Urinary bladder (tissue), 4 donors: Measurements from ENCODE around the gene RAP2A. TPM values are rescaled to one million over a fixed set of nuclear protein-coding genes. Genes with fewer than 3 reads are reported as not detected.

Experiments
- DNase-seq: peaks from one replicate; pipeline ENCODE4 v3.0.0-alpha.2; 2015; ENCODE audit errors: extremely low spot score
- H3K27ac ChIP-seq: one replicate; pipeline ENCODE4 v1.5.1; 2013; ENCODE audit warnings: low read depth, mild to moderate bottlenecking, moderate library complexity
- H3K36me3 ChIP-seq: one replicate; pipeline ENCODE4 v1.6.1; 2013; ENCODE audit warnings: mild to moderate bottlenecking, moderate library complexity; ENCODE audit not compliant: insufficient read depth
- H3K4me1 ChIP-seq: one replicate; pipeline ENCODE4 v1.6.1; 2013; ENCODE audit warnings: mild to moderate bottlenecking, moderate library complexity; ENCODE audit not compliant: insufficient read depth
- H3K4me3 ChIP-seq: one replicate; pipeline ENCODE4 v1.5.1; 2013; ENCODE audit warnings: low read depth, low read length
- WGBS: extraction: QIAGEN DNeasy Blood & Tissue Kit; methylation state at CpG from one replicate; pipeline ENCODE4 v1.1.7; 2013; 5-methylcytosine and 5-hydroxymethylcytosine counted together
- polyA plus RNA-seq: library from polyadenylated mRNA; stranded (reverse); fragments of 200-250 nt; gene quantifications from one replicate; pipeline ENCODE4 v1.2.3, GENCODE V29; 2013
- total RNA-seq: library from RNA; depleted of rRNA; stranded (reverse); fragments of >200 nt; gene quantifications from one replicate; pipeline ENCODE4 v1.2.3, GENCODE V29; 2014
- donor health status: healthy with polysubstance abuse.
- donor health status: healthy.

RAP2A gene
- total RNA-seq, result 74.6 TPM
- 11.7 TPM for polyA plus RNA-seq

GRCh38 chr13:97433727-97434396, at the start of gene RAP2A:
RAP2A (plus strand) TSS chr13:97434169; CDS start chr13:97434471, 302 bp downstream.
- DNase-seq, result peak; percentile 80
- Histone ChIP-seq H3K36me3 (peaks cover 2% of the 10 kb centered on the region), H3K4me1 (no peaks in the 10 kb centered on the region), H3K4me3 (peak within 1 kb of the TSS; percentile 99), H3K27ac (peak within 1 kb of the TSS; percentile 96)
- under 1% methylated on average over 93 of the region's 94 CpGs for WGBS

DNA sequence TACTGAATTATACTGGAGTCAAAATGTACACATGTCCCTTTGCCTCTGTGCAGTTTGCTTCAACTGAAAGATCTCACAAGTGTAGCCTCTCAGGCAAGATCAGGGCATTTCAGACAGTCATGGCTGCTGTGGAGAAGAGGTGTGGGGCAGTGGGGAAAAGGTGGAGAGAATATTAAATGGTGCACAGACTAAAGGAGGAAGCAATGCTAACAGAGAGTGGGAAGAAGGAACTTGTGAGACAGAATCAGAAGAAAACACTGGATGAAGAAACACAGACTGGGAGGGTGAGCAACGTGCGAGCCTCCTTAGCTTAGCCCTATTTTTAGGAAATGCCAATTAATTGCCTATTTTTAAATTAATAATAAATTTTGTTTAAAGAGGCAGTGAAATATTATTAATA, 49.6 kb upstream of the RAP2A start:
- DNase-seq, result no peak
- WGBS, result 79% methylated on average over 2 of the region's 2 CpGs
- Histone ChIP-seq H3K27ac (no peak overlapping the region), H3K36me3 (peaks cover 2% of the 10 kb centered on the region), H3K4me3 (no peak overlapping the region), H3K4me1 (no peaks in the 10 kb centered on the region)

DNA sequence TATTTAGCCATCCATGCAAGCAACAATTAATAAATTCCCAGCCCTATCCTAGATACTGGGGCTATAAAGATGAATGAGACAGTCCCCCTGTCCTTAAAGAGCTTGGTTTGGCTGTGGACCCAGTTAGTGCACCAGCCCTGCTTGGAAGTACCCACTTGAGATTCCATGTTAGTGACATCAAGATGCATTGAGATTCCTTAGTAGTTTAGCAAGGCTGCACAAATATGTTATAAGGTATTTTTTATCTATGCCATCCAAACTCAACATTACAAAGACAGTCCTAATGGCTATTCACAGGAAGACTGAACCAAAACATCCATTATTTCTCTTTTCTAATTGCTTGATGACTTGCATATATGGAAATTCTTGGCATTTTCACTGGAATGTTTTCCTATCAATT, 48.8 kb upstream of the RAP2A start:
- no peak overlapping the region for H3K4me3 ChIP-seq
- peaks cover 2% of the 10 kb centered on the region for H3K36me3 ChIP-seq
- DNase-seq, result no peak
- H3K4me1 ChIP-seq, result no peaks in the 10 kb centered on the region
- H3K27ac ChIP-seq, result no peak overlapping the region

DNA sequence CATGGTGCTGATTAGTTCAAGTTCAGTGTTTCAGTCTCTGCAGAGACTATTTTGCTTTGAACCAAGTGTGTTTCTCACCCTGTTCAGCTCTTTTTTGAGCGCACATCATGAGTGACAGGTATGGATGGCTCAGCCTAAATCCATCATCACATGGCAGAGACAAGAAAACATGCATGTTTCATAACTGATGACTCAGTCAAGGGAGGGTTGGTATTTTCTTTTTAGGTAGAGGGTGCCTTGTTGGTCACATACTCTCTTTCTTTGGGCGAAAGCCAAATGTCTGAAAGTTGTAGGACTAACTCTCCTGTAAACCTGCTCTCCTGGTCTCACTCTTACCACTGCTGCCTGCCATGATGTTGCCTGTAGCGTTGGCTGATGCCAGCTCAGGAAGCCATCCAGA, 48.1 kb upstream of the RAP2A start:
- Histone ChIP-seq H3K27ac (no peak overlapping the region), H3K36me3 (peaks cover 2% of the 10 kb centered on the region), H3K4me1 (no peaks in the 10 kb centered on the region), H3K4me3 (no peak overlapping the region)
- WGBS, result 96% methylated on average over 3 of the region's 3 CpGs
- DNase-seq, result no peak

DNA sequence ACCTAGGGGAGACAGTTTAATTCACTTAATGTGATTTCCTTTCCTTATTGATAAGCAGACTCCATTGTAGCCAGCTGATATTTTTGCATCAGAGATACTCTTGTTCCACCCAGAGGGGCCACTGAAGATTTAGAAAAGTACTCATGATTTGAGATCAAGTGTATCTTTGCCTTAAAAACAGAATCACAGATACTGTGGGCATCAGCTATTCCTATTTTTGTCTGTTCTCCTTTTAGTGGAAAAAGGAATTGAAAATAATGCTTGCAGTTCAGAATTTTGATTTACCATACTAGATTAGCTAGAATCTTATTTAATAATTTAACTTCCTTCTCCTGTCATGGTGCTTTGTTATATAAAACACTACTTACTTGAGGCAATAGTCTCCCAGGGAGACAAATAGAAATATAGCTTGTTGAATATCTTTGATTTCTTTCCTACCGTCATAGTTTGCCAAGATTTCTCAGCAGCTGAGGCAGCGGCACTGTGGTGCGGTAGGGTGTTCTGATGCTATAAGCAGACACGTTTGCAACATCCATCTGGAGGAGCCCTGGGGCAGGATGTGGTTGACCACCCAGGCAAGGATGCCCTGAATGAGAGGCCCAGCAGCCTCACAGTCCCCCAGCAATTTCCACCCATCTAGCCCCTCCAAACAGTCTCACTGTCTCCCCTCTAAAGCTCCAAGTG, 47.0 kb upstream of the RAP2A start:
- no peak overlapping the region for H3K27ac ChIP-seq
- H3K36me3 ChIP-seq, result peaks cover 2% of the 10 kb centered on the region
- H3K4me1 ChIP-seq, result no peaks in the 10 kb centered on the region
- WGBS, result 80% methylated on average over 4 of the region's 4 CpGs
- no peak for DNase-seq
- no peak overlapping the region for H3K4me3 ChIP-seq

DNA sequence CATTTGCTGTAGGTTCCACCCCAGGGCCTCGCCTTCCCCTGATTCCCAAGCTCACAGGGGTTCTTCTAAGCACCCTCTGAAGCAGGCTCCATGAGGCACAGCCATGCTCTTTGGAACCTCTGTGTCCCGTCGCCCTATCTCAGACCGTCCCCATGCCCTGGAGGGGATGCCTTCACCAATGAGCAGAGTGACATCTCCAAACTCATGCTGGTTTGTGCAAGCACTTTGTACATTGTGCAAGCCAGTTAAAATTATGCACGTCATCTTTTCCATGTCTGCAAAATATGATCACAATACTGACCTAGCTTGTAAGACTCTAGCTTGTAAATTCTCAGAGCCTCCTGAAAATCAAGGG, 46.5 kb upstream of the RAP2A start:
- Histone ChIP-seq H3K4me3 (no peak overlapping the region), H3K27ac (no peak overlapping the region), H3K4me1 (no peaks in the 10 kb centered on the region), H3K36me3 (no peaks in the 10 kb centered on the region)
- WGBS, result 88% methylated on average over 5 of the region's 5 CpGs
- DNase-seq, result no peak

DNA sequence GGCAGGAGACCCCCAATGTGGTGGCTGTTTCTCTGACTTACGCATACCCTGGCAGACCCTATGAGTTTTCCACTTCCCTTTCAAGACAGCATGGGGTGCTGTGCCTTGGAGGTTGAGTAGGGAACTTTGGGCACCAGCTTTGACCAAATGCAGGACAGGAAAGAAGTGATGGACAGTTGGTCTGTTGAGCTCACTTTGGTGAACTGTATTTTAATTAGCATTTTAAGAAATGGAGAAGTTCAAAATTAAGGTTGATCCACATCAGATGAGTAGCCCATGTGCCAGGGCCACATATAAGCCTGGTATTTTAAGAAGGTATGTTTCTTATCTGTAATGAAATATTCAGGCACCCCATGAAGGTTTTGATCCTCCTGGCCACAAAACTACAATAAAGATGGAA, 46.1 kb upstream of the RAP2A start:
- no peak overlapping the region for H3K27ac ChIP-seq
- H3K36me3 ChIP-seq, result no peaks in the 10 kb centered on the region
- H3K4me1 ChIP-seq, result no peaks in the 10 kb centered on the region
- no peak for DNase-seq
- 96% methylated on average over 1 of the region's 1 CpG for WGBS
- no peak overlapping the region for H3K4me3 ChIP-seq

DNA sequence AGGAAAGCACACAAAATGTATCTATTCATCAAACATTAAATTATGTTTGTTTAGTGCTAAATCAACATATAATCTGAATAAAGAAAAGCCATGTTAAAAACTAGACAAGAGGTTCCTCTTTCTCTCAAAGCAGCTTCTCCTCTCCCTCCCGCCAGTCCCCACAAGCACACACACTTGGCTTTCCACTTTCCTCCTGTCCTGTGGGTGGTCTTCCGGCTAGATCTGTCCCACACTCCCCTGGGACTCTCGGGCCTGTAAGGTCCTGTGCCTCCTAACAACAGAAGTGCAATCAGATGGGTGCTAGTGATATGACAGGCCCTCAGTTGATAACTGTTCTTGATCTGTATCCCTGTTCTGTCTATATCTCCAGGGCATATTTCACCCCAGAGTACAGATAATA, 45.6 kb upstream of the RAP2A start:
- WGBS, result 59% methylated on average over 3 of the region's 3 CpGs

GRCh38 chr13:97390941-97391600, 42.9 kb upstream of the RAP2A start:
- no peak for DNase-seq
- Histone ChIP-seq H3K27ac (no peak overlapping the region), H3K4me1 (no peaks in the 10 kb centered on the region), H3K36me3 (no peaks in the 10 kb centered on the region), H3K4me3 (no peak overlapping the region)
- 71% methylated on average over 3 of the region's 3 CpGs for WGBS

More for the DNA sequence above, 45.6 kb upstream of the RAP2A start:
- no peak overlapping the region for H3K4me3 ChIP-seq
- no peak overlapping the region for H3K27ac ChIP-seq
- no peak for DNase-seq
- no peaks in the 10 kb centered on the region for H3K4me1 ChIP-seq
- no peaks in the 10 kb centered on the region for H3K36me3 ChIP-seq

- H3K4me3 ChIP-seq, result no peak overlapping the region
- no peaks in the 10 kb centered on the region for H3K36me3 ChIP-seq
- DNase-seq, result no peak
- no peak overlapping the region for H3K27ac ChIP-seq
- 59% methylated on average over 1 of the region's 1 CpG for WGBS
- no peaks in the 10 kb centered on the region for H3K4me1 ChIP-seq
Observed at GRCh38 chr13:97392020-97392419, 41.9 kb upstream of the RAP2A start.

DNA sequence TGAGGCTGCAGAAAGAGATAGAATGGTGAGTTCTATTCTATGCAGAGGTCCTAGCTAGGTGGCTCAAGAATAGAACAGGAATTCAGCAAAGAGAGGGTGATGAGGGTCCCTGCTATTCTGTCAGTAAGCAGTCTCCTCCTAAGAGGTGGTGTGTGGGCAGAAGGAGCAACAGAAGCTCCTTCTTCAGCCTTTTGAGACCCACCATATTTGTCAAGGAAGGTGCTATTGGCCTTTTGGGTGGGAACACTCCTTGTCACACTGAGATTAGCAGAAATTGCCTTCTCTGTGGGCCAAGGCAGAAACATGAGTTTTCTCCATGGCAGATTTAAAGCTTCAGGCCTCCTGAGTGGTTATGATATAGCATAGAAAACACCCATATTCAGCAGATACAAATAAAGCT, 39.4 kb upstream of the RAP2A start:
- Histone ChIP-seq H3K4me1 (no peaks in the 10 kb centered on the region), H3K4me3 (no peak overlapping the region), H3K36me3 (no peaks in the 10 kb centered on the region), H3K27ac (no peak overlapping the region)
- DNase-seq, result no peak

DNA sequence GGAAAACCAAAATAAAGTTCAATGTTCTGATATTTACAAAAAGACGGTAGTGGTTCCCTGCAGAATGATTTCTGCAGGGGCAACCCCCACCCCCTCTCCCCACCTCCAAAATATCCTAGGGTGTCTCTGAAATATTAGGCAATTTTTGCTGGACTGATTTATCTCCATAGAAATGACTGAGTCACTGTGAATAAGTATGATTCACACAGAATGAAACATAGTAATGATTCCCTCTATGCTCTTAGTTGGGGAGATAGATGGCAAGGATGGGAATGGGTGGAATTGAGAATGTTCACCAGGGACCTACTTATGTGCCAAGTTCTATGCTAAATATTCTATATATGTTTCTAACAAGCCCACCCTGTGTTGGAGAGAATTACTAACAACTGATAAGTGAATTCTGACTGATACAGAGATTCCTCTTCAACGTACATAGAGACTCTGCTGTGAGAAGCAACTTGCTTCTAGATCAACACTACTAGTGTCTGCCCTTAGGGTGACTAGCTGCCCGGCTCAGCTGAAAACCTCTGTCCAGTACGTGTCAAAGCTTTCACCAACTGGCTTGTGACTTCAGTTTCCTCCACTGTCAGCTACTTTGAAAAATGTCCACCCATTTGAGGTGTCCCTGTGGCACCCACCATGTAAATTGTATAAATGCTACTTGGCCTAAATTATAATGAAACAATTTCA, 38.4 kb upstream of the RAP2A start:
- 83% methylated on average over 4 of the region's 4 CpGs for WGBS
- Histone ChIP-seq H3K4me1 (no peaks in the 10 kb centered on the region), H3K27ac (no peak overlapping the region)

GRCh38 chr13:97397267-97397666, 36.7 kb upstream of the RAP2A start:
- no peak for DNase-seq
- Histone ChIP-seq H3K27ac (no peak overlapping the region), H3K36me3 (no peaks in the 10 kb centered on the region), H3K4me3 (no peak overlapping the region), H3K4me1 (no peaks in the 10 kb centered on the region)
- WGBS, result 48% methylated on average over 10 of the region's 10 CpGs

More for the DNA sequence above, 38.4 kb upstream of the RAP2A start:
- DNase-seq, result no peak
- Histone ChIP-seq H3K4me3 (no peak overlapping the region), H3K36me3 (no peaks in the 10 kb centered on the region)

DNA sequence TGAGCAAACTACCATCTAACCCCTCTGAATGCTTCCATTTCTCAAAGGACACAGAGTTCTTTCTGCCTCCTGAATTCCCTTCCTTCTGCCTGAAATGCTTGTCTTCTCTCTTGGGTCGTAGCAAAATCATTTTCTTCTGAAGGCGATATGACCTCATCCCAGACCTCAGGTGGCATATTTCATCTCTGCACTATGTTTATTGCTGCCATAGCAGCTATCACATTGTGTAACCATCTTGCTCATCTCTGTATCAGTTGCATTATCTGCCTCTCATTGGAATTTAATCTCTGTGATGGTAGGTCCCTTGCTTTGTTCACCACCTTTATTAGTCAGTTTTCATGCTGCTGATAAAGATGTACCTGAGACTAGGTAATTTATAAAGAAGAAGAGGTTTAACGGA, 32.5 kb upstream of the RAP2A start:
- no peaks in the 10 kb centered on the region for H3K36me3 ChIP-seq
- DNase-seq, result no peak

More for the DNA sequence above, 32.5 kb upstream of the RAP2A start:
- Histone ChIP-seq H3K4me3 (no peak overlapping the region), H3K4me1 (no peaks in the 10 kb centered on the region), H3K27ac (no peak overlapping the region)
- 77% methylated on average over 3 of the region's 3 CpGs for WGBS
